ENCODE data around the gene GTF2IRD2.
"Not testable (repeated sequence)": the region's sequence is repeated elsewhere in the genome, so short reads cannot be mapped to it uniquely, and the experiment has no call there.

The GTF2IRD2 gene

GRCh38 chr7:74766509-74766908, 84.9 kb downstream of the GTF2IRD2 start:
- H4K91ac ChIP-seq (ENCODE audit: low read length); DNase-seq; H3K9me3 ChIP-seq (ENCODE audit: control insufficient read depth, low read length): not testable (repeated sequence)

GRCh38 chr7:74765205-74765918, 86.0 kb downstream of the GTF2IRD2 start:
- H4K91ac ChIP-seq (ENCODE audit: low read length); H3K4me1 ChIP-seq (ENCODE audit: control insufficient read depth, insufficient read depth, low read depth, low read length); H2AK5ac ChIP-seq (ENCODE audit: low read length, severe bottlenecking); DNase-seq; H3K4me3 ChIP-seq (ENCODE audit: insufficient read depth in 1 of 2, low read depth in 1 of 2, low read length in 2 of 2); H2BK5ac ChIP-seq (ENCODE audit: low read depth, low read length, poor library complexity, severe bottlenecking); H2BK120ac ChIP-seq (ENCODE audit: low read depth, low read length); H3K9me3 ChIP-seq (ENCODE audit: control insufficient read depth, low read length); H3K27ac ChIP-seq (ENCODE audit: low read length, poor library complexity, severe bottlenecking); H3K79me1 ChIP-seq (replicated peaks; ENCODE audit: low read length, poor library complexity, severe bottlenecking); H3K18ac ChIP-seq (ENCODE audit: low read depth in 1 of 2, low read length in 2 of 2); H3K14ac ChIP-seq (ENCODE audit: low read length in 2 of 2); H3K27me3 ChIP-seq (ENCODE audit: control insufficient read depth in 1 of 2, insufficient read depth in 1 of 2, low read length in 2 of 2); H3K23ac ChIP-seq (ENCODE audit: low read length in 2 of 2); H3K9ac ChIP-seq (ENCODE audit: low read length); H3K36me3 ChIP-seq (ENCODE audit: control insufficient read depth in 1 of 2, insufficient read depth in 2 of 2, low read depth in 1 of 2, low read length in 2 of 2); H4K8ac ChIP-seq (ENCODE audit: low read length); H2AFZ ChIP-seq (ENCODE audit: low read depth, low read length); H3K4ac ChIP-seq (ENCODE audit: low read depth in 1 of 2, low read length in 2 of 2); H2BK15ac ChIP-seq (ENCODE audit: low read depth, poor library complexity, severe bottlenecking); H3K4me2 ChIP-seq (ENCODE audit: low read length, poor library complexity, severe bottlenecking); H2BK12ac ChIP-seq (ENCODE audit: low read length in 2 of 2): not testable (repeated sequence)
- WGBS: no CpG with 5 or more reads among the region's 17 CpGs

More at GRCh38 chr7:74766509-74766908, 84.9 kb downstream of the GTF2IRD2 start:
- H2BK12ac ChIP-seq (ENCODE audit: low read length in 2 of 2); H3K4ac ChIP-seq (ENCODE audit: low read depth in 1 of 2, low read length in 2 of 2); H3K27me3 ChIP-seq (ENCODE audit: control insufficient read depth in 1 of 2, insufficient read depth in 1 of 2, low read length in 2 of 2); H3K79me1 ChIP-seq (replicated peaks; ENCODE audit: low read length, poor library complexity, severe bottlenecking); H2BK5ac ChIP-seq (ENCODE audit: low read depth, low read length, poor library complexity, severe bottlenecking); H4K8ac ChIP-seq (ENCODE audit: low read length); H3K9ac ChIP-seq (ENCODE audit: low read length); H3K4me2 ChIP-seq (ENCODE audit: low read length, poor library complexity, severe bottlenecking); H2BK15ac ChIP-seq (ENCODE audit: low read depth, poor library complexity, severe bottlenecking); H3K4me1 ChIP-seq (ENCODE audit: control insufficient read depth, insufficient read depth, low read depth, low read length); H3K27ac ChIP-seq (ENCODE audit: low read length, poor library complexity, severe bottlenecking); H3K18ac ChIP-seq (ENCODE audit: low read depth in 1 of 2, low read length in 2 of 2); H2BK120ac ChIP-seq (ENCODE audit: low read depth, low read length); H3K4me3 ChIP-seq (ENCODE audit: insufficient read depth in 1 of 2, low read depth in 1 of 2, low read length in 2 of 2); H3K36me3 ChIP-seq (ENCODE audit: control insufficient read depth in 1 of 2, insufficient read depth in 2 of 2, low read depth in 1 of 2, low read length in 2 of 2); H2AK5ac ChIP-seq (ENCODE audit: low read length, severe bottlenecking); H2AFZ ChIP-seq (ENCODE audit: low read depth, low read length); H3K14ac ChIP-seq (ENCODE audit: low read length in 2 of 2); H3K23ac ChIP-seq (ENCODE audit: low read length in 2 of 2): not testable (repeated sequence)
- no CpG with 5 or more reads among the region's 7 CpGs for WGBS

GRCh38 chr7:74758982-74759381, 92.4 kb downstream of the GTF2IRD2 start:
- H3K23ac ChIP-seq (ENCODE audit: low read length in 2 of 2); H2BK5ac ChIP-seq (ENCODE audit: low read depth, low read length, poor library complexity, severe bottlenecking); H3K4me3 ChIP-seq (ENCODE audit: insufficient read depth in 1 of 2, low read depth in 1 of 2, low read length in 2 of 2); H4K91ac ChIP-seq (ENCODE audit: low read length); H3K9me3 ChIP-seq (ENCODE audit: control insufficient read depth, low read length); H2BK15ac ChIP-seq (ENCODE audit: low read depth, poor library complexity, severe bottlenecking); H3K79me1 ChIP-seq (replicated peaks; ENCODE audit: low read length, poor library complexity, severe bottlenecking); H4K8ac ChIP-seq (ENCODE audit: low read length); H3K27ac ChIP-seq (ENCODE audit: low read length, poor library complexity, severe bottlenecking); H3K18ac ChIP-seq (ENCODE audit: low read depth in 1 of 2, low read length in 2 of 2); H3K4ac ChIP-seq (ENCODE audit: low read depth in 1 of 2, low read length in 2 of 2); H3K4me2 ChIP-seq (ENCODE audit: low read length, poor library complexity, severe bottlenecking); H3K4me1 ChIP-seq (ENCODE audit: control insufficient read depth, insufficient read depth, low read depth, low read length); H2BK120ac ChIP-seq (ENCODE audit: low read depth, low read length); H2AFZ ChIP-seq (ENCODE audit: low read depth, low read length); DNase-seq; H3K14ac ChIP-seq (ENCODE audit: low read length in 2 of 2); H3K36me3 ChIP-seq (ENCODE audit: control insufficient read depth in 1 of 2, insufficient read depth in 2 of 2, low read depth in 1 of 2, low read length in 2 of 2); H2BK12ac ChIP-seq (ENCODE audit: low read length in 2 of 2); H3K27me3 ChIP-seq (ENCODE audit: control insufficient read depth in 1 of 2, insufficient read depth in 1 of 2, low read length in 2 of 2); H3K9ac ChIP-seq (ENCODE audit: low read length); H2AK5ac ChIP-seq (ENCODE audit: low read length, severe bottlenecking): not testable (repeated sequence)
- WGBS: no CpG with 5 or more reads among the region's 3 CpGs

- WGBS: no CpG with 5 or more reads among the region's 7 CpGs
- H2AK5ac ChIP-seq (ENCODE audit: low read length, severe bottlenecking); H3K4me3 ChIP-seq (ENCODE audit: insufficient read depth in 1 of 2, low read depth in 1 of 2, low read length in 2 of 2): not testable (repeated sequence)
These were observed 93.1 kb downstream of the GTF2IRD2 start for GRCh38 chr7:74758268-74758667.

More at GRCh38 chr7:74758268-74758667, 93.1 kb downstream of the GTF2IRD2 start:
- not testable (repeated sequence) for H4K8ac ChIP-seq (ENCODE audit: low read length); H3K4me2 ChIP-seq (ENCODE audit: low read length, poor library complexity, severe bottlenecking); H3K79me1 ChIP-seq (replicated peaks; ENCODE audit: low read length, poor library complexity, severe bottlenecking); H2BK15ac ChIP-seq (ENCODE audit: low read depth, poor library complexity, severe bottlenecking); DNase-seq; H3K14ac ChIP-seq (ENCODE audit: low read length in 2 of 2); H2AFZ ChIP-seq (ENCODE audit: low read depth, low read length); H4K91ac ChIP-seq (ENCODE audit: low read length); H3K27me3 ChIP-seq (ENCODE audit: control insufficient read depth in 1 of 2, insufficient read depth in 1 of 2, low read length in 2 of 2); H3K27ac ChIP-seq (ENCODE audit: low read length, poor library complexity, severe bottlenecking); H3K9me3 ChIP-seq (ENCODE audit: control insufficient read depth, low read length); H3K9ac ChIP-seq (ENCODE audit: low read length); H3K4me1 ChIP-seq (ENCODE audit: control insufficient read depth, insufficient read depth, low read depth, low read length); H3K18ac ChIP-seq (ENCODE audit: low read depth in 1 of 2, low read length in 2 of 2); H3K36me3 ChIP-seq (ENCODE audit: control insufficient read depth in 1 of 2, insufficient read depth in 2 of 2, low read depth in 1 of 2, low read length in 2 of 2); H2BK12ac ChIP-seq (ENCODE audit: low read length in 2 of 2); H2BK5ac ChIP-seq (ENCODE audit: low read depth, low read length, poor library complexity, severe bottlenecking); H2BK120ac ChIP-seq (ENCODE audit: low read depth, low read length); H3K4ac ChIP-seq (ENCODE audit: low read depth in 1 of 2, low read length in 2 of 2); H3K23ac ChIP-seq (ENCODE audit: low read length in 2 of 2)
